HG02623 (cell line): Measurements from ENCODE around the gene SLC22A23.

Source experiments
- ATAC-seq: cut with Tn5 transposase; IDR thresholded peaks from one replicate; pipeline ENCODE4 v1.9.1; 2021; ENCODE audit warnings: moderate library complexity; ENCODE audit not compliant: unreplicated experiment

The SLC22A23 gene

DNA sequence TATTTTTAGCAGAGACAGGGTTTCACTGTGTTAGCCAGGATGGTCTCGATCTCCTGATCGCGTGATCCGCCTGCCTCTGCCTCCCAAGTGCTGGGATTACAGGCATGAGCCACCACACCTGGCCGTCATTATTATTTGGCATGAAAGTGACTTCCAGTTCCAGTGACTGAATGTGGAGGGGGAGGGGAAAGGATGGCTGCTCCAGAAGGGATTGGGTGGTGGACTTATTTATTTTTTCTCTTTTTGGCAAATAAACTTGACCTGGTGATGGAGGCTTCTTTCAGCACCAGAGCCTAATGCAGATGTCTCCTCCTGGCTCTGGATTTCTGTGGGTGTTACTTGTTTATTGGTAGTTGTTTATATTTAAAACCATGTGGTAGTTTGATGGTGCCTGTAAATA lies 16.9 kb upstream of the SLC22A23 start:
- ATAC-seq = no peak

DNA sequence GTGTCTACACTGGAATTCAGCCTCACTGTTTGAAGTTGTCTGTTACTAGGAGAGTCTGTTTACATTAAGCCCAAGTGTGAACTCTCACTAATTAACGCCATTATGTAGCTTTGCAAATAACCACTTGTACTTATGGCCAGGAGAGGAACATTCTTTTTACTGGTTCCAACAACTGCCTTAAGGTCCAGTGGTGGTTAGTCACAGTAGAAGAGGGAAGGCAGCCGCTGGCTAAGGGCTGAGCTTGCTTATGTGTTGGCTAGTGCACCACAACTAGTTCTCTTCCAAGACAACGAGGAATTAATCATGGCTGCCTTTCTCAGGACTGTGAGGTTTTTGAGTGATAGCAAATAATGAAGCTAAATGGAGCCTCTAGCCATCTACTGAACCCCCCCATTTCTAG lies 14.9 kb upstream of the SLC22A23 start:
- ATAC-seq = no peak

DNA sequence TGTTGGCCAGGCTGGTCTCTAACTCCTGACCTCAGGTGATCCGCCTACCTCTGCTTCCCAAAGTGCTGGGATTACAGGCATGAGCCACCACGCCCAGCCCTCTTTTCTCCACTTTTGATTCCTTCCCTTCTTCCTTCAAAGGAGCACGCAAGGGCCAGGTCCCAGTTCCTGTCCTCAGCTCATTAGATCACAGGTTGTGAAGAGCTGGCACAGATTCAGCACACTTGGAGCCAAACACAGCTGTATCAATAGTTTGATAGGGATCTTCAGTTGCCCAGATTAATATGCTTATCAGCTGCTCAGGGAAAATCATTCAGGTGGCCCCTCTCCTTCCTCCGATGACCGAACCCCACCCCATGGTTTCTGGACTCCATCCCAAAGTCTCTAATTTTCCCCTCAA lies 14.4 kb upstream of the SLC22A23 start:
- ATAC-seq = no peak

DNA sequence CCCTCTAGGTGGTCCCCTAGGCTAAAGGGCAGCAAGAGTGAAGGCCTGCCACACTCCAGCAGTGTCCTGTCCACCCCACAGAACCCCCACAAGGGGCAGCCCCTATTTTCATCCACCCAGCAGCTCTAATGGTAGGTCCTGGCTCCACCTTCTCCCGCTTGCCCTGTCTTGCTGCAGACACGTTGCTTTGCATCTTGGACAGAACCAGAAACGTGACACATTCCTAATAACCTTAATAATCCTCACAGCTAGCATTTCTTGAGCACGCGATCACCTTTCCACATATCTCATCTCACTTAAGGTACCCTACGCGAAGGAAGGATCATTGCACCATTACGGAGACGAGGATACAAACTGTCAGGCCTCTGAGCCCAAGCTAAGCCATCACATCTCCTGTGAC lies 11.7 kb upstream of the SLC22A23 start:
- no peak for ATAC-seq

DNA sequence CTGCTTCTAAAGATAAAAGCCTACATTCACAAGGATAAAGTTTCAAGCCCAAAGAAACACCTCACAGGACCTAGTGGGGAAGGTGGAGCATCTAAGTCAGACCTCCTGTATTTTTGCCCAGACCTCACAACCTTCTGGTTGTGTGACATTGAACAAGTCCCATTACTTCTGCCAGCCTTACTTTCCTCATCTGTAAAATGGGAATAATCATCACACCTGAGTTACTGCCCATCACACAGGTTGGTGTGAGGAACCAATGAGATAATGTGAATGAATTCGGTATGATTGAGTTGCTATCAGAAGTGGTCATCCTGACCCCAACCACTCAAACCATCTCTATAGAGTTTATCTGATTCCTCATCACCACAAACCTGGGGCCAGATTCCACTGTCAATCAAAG lies 11.1 kb upstream of the SLC22A23 start:
- no peak for ATAC-seq

DNA sequence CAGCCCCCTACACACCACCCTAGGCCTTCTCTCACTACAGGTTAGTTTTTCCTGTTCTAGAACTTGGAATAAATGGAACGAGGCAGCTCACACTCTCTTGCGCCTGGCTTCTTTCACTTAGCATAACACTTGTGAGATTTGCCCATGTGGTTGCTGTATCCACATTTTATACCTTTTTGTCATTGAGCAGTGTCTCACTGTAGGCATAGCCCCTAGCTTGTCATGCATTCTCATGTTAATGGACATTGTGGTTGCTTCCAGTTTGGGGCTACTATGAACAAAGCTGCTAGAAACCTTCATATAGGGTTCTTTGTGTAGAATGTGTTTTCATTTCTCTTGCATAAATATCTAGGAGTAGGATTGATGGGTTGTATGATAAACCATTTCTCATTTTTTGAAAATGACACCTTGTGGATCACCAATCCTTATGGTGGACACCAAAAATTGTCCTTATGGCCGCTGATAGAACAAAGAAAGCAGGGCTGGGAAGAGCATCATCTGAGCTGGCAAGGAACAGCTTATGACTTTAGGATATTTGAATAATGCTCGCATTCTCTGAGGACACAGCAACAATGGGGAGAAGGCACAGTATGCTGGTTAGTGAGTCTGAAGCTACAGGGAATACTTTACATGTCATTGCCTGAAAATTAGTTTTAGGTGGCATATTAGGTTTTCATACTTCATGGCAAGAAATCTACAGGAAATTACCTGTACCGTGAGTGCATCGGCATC lies 9.8 kb upstream of the SLC22A23 start:
- no peak for ATAC-seq

DNA sequence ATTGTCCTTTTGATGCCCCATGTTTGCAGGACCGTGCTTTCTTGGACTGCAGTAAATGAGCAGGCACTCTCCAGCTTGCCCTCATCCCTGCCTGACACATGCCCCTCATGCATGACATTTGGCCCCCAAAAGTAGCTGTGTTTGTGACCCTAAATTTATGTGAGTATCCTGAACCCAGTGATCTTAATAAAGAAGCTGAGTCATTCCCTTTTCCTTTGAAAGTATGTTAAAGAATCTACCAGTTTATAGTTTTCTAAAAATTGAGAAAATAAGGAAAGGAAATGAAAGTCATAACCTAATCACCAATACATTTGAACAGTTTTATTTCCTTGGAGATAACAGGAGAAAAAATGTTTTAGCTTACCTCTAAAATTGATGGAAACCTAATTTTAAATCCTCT lies 3.4 kb upstream of the SLC22A23 start:
- no peak for ATAC-seq

DNA sequence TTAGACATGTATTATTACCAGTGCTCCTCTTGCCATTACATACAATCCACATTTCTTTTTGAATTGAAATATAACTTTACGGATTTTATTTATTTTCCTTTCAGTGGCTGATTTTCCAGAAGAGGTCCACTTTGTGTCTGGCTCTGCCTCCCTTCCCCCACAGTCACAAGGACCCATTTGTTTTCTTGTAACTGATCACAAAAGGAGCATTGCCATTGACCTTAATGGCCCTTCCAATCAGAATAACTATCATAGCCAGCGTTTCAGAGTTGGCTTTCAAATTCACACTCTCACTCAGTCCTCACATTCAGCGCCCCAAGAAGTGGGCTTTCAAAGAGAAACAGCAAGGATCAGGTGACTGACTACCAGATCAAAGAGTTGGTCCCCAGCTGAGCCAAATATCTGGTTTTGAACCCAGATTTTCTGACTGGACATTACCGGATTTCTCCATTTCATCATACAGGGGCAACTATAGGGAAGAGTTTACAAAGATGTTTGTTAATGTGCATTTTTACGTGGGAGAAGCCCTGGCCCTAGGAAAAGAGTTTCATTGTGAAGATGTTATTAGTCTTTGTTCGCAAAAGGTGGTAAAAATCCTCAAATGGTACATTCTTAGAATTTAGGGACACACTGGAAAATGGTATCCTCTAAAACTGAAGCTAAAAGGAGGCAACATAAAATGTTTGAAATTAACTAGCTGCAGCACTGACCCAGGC lies 2.0 kb upstream of the SLC22A23 start:
- no peak for ATAC-seq

DNA sequence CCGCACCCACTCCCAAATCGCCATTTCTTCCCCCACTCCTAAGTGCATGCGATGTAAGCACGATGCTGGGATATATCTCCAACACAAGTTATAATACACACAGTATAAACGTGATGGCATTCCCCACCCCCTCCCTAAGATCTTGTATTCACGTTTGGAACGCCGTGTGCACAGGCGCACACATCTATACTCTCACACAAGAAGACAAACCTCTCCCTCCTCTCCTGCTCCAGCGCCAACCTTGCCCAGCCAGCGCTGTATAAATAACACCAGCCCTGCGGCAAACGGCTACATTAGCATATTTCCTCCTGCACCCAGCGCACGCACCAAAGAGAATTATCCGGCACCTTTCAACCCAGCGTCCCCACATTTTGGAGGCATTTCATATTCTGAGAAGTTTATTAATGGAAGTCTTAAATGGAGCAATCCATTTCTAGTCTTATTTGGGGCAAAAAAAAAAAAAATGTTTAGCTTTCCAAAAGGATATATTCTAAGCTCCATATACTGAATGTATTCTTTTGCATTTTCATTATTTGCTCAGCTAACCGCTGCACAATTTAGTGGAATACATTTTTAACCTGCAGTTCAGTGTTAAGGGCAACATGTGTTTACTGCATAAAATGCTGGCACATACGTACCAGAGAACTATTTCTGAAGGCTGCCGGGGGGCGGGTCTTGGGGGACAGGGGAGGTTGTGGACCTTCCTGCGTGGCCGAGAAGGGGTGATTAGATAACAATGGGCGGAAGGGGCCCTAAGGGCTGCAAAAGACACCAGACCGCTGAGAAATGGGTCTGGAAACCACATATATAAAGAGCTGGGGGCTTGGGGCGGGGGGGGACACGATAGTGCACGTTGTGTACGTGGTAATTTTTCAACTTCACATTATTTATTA lies 1.1 kb upstream of the SLC22A23 start:
- no peak for ATAC-seq

DNA sequence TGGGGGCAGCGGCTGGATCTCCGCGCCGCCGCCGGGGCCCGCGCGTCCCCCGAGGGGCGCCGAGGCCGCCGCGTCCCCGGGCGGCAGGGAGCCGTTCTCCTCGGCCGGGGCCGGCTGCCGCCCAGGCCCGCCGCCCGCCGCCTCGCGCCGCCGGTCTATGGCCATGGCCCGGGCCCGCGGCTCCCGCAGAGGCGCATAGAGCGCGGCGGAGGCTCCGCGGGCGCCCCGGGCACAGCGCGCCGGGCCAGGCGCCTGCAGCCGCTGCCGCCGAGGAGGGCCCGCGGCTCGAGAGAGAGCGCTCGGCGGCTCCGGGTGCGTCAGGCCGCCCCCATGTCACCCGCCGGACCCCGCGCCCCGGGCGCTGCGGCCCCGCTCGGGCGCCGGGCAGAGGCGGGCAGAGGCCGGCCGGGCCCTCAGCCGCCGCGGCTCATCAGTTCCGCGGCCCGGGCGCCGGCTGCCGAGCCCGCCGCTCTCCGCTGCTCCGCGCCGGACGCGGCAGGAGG lies 404 bp downstream of the SLC22A23 start:
- ATAC-seq = no peak

DNA sequence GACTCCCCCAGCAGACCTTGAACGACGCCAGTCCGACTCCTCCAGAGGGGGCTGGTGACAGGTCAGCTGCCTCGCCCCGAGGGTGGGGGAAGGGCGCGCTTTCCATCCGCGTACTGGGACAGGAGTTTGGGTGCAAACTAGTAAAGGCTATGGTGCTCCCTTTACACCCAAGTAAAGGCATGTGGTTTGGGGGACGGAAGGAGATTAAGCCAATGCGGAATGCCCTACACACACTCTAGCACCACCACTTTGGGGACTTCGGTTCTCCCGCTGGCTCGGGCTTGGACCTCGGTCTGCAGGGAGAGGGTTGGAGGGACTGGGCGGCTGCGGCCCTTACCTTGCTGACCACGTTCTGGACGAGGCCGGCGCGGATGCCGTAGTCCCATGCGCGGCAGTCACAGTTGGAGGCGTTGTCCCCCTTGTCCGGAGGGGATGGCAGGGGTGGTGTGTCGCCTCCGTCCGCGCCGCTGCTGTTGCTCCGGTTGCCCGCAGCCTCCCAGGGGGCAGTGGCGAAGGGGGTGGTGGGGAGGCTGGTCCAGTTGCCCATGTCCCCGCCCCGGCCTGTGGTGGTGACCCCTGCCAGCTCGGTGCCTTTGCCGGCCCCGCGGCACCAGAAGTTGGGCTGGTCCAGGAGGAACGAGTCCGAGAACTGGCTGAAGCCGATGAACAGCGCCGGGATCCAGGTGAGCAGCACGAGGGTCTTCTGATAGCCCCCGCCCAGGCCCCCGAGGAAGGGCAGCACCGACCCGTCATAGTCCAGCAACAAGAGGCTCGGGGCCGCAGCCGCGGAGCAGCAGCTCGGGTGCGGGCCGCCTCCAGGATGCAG lies 1.1 kb downstream of the SLC22A23 start:
- no peak for ATAC-seq

DNA sequence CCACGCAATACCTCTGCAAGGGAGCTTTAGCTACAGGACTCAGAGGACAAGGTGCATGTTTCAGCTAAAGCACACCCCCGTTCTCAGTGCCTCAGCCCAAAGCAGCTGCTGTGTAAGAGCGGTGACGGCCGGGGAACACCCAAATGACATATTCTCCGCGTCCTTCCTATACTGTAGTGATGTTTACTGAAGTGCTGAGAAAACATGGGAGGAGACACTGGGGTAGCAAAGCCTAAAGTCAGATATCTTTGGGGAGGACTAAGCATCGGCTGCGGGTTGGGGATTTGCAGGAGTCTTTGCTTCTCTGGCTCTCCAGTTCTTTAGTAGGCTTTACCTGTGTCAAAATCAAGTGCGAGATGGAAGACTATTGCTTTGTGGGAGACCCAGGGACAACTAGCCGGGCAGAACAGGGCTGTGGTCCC lies 1.7 kb downstream of the SLC22A23 start:
- ATAC-seq = no peak

DNA sequence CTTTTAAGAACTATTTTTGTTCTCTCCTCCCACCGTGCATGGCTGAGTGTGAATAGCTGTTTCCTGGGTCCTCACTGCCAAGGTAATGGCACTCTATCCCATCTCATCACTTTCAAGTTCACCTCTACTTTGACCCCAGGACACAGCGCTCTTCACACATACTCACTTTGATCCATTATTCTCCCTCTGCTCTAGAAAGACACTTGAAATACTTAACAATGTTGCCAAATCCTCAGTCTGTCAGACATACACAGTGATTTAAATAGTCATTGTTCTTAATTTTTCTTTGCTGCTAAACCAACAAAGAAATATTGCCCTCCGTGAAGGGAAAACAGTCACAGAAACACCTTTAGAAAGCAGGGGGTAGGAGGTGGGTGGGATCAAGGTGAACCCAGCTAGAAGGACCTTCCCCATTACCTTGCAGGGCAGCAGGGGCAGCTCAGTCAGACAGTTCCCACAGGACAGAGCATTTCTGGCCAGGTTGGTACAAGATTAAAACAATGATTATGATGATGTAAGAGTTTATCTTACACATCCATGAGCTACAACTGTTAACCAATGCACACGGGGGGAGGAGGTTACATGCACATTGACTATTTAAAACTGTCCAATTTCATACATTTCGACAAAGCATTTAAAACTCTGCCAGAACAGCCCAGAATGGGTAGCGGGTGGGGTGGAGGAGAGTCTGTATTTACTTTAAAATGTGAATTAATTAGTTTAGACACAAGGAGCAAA lies 2.4 kb downstream of the SLC22A23 start:
- ATAC-seq = no peak

DNA sequence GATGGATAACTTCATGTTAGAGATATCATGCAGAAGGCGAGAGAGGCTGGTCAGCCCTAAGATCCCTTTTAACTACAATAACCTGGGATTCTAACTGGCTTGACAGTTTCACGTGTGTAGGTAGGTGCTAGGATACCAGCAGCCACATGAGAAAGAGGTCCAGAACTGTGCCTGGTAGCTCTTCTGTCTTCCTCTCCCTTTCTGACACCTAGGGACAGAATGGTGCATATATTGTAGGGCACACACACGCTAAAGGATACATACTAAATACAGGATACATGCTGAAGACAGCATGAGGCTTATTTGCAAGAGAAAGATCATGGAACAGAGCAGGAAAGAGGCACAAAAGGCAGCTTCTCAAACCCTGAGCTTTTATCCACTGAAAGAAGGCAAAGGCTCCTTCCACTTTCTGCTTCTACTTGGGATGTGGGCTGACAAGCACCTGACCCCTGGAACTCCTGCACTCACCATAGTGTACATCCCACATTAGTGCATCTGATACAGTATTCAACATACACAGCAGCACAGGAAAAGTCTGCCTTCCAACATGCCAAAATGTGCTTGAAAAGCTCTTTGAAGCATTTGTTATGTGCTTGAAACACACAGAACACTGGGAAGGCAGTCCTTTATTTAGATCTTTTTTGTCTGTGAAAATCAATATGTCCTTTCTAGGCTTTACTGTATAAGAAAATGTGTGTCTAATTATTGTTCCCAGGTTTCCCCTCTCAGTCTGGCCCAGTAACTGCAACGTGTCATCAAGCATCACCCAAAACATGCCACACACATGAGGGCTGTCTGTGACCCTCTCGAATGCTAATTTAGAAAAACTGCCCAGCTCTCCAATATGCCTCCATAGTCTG lies 3.2 kb downstream of the SLC22A23 start:
- no peak for ATAC-seq

DNA sequence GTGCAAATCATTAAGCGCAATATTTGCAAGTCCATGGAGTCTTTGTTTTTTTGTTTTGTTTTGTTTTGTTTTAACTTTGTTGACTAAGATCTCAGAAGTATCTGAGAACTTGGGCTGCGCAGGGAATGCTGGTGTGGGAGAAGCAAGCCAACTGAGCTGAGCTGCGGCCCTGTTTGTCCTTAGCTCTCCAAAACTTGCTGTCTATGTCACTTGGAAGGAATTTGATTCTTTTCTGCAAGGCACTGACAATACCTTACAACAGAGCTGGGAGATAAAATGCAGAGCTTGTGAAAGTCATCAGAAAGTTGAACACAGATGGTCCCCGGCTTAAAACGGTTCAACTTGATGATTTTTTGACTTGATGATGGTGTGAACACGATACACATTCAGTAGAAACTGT lies 5.4 kb downstream of the SLC22A23 start:
- ATAC-seq = no peak

DNA sequence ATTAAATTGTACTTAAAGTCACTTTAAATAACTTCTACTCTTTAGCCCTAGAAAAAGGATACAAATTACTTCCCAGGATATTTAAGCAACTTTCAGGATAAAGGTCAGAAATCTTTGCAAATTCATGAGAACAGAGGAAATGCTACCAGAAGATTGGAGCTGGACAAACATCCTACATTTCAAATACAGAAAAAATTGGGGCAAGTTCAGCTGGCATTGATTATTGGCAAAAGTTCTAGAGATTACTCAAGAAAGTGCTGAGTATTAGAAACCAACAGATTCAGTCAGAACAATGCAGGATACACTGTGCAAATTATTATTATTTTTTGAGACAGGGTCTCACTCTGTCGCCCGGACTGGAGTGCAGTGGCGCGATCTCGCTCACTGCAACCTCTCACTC lies 6.0 kb downstream of the SLC22A23 start:
- no peak for ATAC-seq

DNA sequence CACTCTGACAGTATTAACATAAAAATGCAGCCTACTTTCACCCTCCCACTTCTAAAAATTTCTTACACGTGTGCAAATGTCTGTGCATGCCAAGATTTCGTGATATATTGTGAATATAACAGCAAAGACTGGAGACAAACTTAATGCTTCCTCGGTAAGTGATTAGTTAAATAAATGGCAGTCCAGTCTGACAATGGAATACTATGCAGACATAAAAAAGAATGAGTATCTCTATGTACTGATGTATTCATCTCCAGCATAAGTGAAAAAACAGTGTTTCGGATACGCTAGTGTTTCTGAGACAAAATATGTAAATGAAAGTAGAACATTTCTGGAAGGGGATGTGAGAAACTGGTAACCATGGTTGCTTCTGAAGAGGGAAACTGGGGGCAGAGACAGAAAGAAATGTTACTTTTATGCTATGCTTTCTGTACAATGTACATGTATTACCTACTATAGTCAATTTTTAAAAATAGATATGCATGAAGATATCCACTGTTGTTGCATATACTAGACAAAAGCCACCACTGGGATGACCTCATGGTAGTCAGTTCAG lies 7.0 kb downstream of the SLC22A23 start:
- ATAC-seq = no peak

DNA sequence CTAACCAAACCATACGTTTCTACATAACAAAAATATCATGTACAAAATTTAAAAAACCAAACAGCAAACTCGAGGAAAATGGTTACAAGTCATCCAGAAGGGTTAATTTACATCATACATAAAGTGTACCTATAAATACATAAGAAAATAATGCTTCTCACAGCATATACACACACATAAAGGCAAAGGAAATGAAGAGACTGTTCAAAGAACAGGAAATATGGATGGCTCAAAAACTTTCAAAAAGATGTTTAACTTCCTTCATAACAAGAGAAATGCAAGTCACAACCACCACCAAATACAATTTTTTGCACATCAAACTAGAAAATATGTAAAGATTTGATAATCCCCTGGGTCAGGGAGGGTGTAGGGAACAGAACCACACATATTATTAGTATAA lies 7.5 kb downstream of the SLC22A23 start:
- ATAC-seq = no peak

DNA sequence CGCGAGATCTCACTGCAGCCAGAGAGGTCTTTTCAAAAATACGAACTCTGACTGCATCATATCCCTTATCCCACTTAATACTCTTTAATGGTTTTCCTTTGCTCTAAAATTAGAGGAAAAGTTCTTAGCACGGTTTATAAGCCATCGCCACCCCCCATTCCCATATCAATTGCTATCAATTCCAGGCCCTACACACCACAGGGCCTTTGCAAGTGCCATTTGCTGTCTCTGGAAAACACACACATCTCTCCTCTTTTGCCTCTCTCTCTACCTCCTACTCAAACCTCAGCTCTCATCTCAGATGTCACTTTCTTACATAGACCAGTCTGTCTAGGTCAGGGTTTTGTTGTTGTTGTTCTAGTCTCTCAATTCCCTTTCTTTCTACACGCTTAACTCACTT lies 9.8 kb downstream of the SLC22A23 start:
- ATAC-seq = no peak
